ENCODE results near the gene NEBL. TPM values are rescaled to one million over a fixed set of nuclear protein-coding genes. Genes with fewer than 3 reads are reported as not detected.

The NEBL gene
- polyA plus RNA-seq, 1 experiment, result 0.10 TPM

GRCh38 chr10:20853276-20853675, 43.8 kb downstream of the NEBL start:
- DNase-seq (ENCODE audit: low read depth, low spot score), result no peak
- H3K4me3 ChIP-seq (ENCODE audit: low read depth, low read length), result no peak overlapping the region
- POLR2A ChIA-PET, result no interaction called here
- no peaks in the 10 kb centered on the region for H3K9me3 ChIP-seq (ENCODE audit: control insufficient read depth, insufficient read depth, low read length)
- no peaks in the 10 kb centered on the region for H3K27me3 ChIP-seq (ENCODE audit: control insufficient read depth, insufficient read depth, low read length)
- CTCF ChIA-PET, result no interaction called here
- TF ChIP-seq CTCF (IDR thresholded peaks at IDR 0.05; ENCODE audit: low read depth, low read length), result no peak
- H3K27ac ChIP-seq (ENCODE audit: low read depth, low read length), result no peak overlapping the region

GRCh38 chr10:20852303-20852702, 44.8 kb downstream of the NEBL start:
- Histone ChIP-seq H3K4me3 (ENCODE audit: low read depth, low read length) (no peak overlapping the region), H3K27ac (ENCODE audit: low read depth, low read length) (no peak overlapping the region), H3K9me3 (ENCODE audit: control insufficient read depth, insufficient read depth, low read length) (no peaks in the 10 kb centered on the region), H3K27me3 (ENCODE audit: control insufficient read depth, insufficient read depth, low read length) (no peaks in the 10 kb centered on the region)
- no peak for TF ChIP-seq CTCF (IDR thresholded peaks at IDR 0.05; ENCODE audit: low read depth, low read length)
- DNase-seq (ENCODE audit: low read depth, low spot score), result no peak
- POLR2A ChIA-PET, result no interaction called here
- CTCF ChIA-PET, result no interaction called here

- Histone ChIP-seq H3K9me3 (ENCODE audit: control insufficient read depth, insufficient read depth, low read length) (no peaks in the 10 kb centered on the region), H3K4me3 (ENCODE audit: low read depth, low read length) (no peak overlapping the region), H3K27ac (ENCODE audit: low read depth, low read length) (no peak overlapping the region), H3K27me3 (ENCODE audit: control insufficient read depth, insufficient read depth, low read length) (no peaks in the 10 kb centered on the region)
- POLR2A ChIA-PET, result no interaction called here
- CTCF ChIA-PET, result no interaction called here
- no peak for TF ChIP-seq CTCF (IDR thresholded peaks at IDR 0.05; ENCODE audit: low read depth, low read length)
- DNase-seq (ENCODE audit: low read depth, low spot score), result no peak
Observed at GRCh38 chr10:20847512-20847911, 49.6 kb downstream of the NEBL start.

- no peak for TF ChIP-seq CTCF (IDR thresholded peaks at IDR 0.05; ENCODE audit: low read depth, low read length)
- Histone ChIP-seq H3K9me3 (ENCODE audit: control insufficient read depth, insufficient read depth, low read length) (no peaks in the 10 kb centered on the region), H3K27me3 (ENCODE audit: control insufficient read depth, insufficient read depth, low read length) (no peaks in the 10 kb centered on the region), H3K4me3 (ENCODE audit: low read depth, low read length) (no peak overlapping the region), H3K27ac (ENCODE audit: low read depth, low read length) (no peak overlapping the region)
- no peak for DNase-seq (ENCODE audit: low read depth, low spot score)
- ChIA-PET POLR2A (no interaction called here), CTCF (no interaction called here)
Observed at GRCh38 chr10:20846263-20846662, 50.8 kb downstream of the NEBL start.

- ChIA-PET CTCF (no interaction called here), POLR2A (no interaction called here)
- H3K9me3 ChIP-seq (ENCODE audit: control insufficient read depth, insufficient read depth, low read length), result no peaks in the 10 kb centered on the region
- no peaks in the 10 kb centered on the region for H3K27me3 ChIP-seq (ENCODE audit: control insufficient read depth, insufficient read depth, low read length)
- no peak for TF ChIP-seq CTCF (IDR thresholded peaks at IDR 0.05; ENCODE audit: low read depth, low read length)
- DNase-seq (ENCODE audit: low read depth, low spot score), result no peak
- no peak overlapping the region for H3K4me3 ChIP-seq (ENCODE audit: low read depth, low read length)
- no peak overlapping the region for H3K27ac ChIP-seq (ENCODE audit: low read depth, low read length)
Observed at GRCh38 chr10:20841419-20841818, 55.7 kb downstream of the NEBL start.
